Fibroblast of peridontal ligament (primary cell): Measurements from ENCODE around the gene KCNIP1.
"Not testable (repeated sequence)": the region's sequence is repeated elsewhere in the genome, so short reads cannot be mapped to it uniquely, and the experiment has no call there.

ENCODE experiments used
- DNase-seq: peaks from one replicate; pipeline ENCODE4 v3.0.0-alpha.2; 2010; ENCODE audit errors: extremely low read depth

The KCNIP1 gene

DNA sequence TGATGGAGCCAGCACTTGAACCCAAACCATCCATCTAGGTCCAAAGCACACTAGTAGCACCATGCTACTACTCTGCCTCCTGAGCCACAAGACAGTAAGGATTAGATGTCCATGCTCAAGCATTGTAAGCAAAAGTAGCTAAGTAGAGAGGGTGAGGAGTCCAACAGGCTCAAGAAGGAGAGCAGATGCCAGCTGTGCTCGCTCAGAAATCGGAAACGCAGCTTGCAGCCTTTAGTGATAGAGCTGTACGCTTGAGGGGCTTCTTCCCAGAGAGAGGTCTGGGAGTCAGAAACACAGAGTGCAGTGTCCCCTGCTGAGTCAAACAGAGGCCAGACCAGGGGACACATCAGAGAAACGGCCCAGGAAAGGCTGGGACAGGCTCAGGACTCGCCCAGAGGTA lies 247.0 kb downstream of the KCNIP1 start:
- no peak for DNase-seq

DNA sequence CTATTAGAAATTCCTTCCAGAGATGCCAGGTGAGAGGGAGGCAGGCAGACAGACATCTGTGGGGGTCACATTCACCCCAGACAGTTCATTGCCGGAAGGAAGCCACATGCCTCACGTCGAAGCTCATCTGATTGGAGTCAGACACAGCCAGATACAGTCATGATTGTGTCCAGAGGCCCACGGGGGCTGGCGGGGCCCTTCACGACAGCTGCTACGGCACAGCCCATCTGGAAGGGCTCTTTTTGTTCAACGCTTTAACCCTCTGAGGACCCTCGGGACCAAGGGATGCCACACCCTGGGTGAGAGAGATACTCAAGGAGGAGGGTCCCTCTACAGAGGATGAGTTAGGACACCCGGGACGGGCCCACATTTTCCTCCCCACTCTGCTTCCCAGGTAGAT lies 247.8 kb downstream of the KCNIP1 start:
- no peak for DNase-seq

DNA sequence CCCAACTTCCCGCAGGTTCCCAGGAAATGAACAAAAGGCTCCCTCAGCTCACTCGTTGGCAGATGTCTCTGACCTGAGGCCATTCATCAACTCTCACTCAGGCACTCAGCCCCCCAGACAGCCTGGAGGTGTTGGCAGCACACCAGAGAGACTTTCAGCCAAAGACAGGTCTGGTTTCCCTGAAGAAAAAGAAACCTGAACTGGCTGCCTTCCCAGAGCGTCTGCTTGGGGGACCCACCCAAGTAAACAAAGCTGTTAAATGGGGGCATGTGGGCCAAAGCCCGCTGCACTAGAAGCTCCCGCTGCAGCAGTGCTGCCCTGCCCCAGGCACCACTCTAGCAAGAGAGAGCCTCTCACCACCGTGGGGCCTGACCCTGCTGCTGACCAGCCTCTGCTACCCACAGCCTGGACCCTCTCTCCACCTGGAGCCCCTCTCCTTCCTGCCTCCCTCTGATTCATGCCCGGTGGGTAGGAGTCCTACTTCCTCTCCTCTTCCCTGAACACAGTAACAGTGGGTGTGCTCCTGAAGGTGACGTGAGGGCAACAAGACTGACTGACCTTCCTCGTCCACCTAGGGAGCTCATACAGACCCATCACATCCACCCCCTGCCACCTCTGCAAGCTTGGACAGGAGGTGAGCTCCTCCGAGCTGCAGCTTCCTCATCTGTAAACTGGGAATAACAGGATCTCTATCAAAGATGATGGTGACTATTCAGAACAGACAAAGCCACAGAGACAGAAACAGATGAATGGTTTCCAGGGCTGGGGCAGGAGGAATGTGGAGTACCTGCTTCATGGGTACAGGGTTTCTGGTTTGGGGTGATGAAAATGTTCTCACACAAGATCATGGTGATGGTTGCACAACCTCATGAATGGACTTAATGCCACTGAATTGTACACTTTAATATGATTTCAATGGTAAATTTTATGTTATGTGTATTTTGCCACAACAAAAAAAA lies 248.7 kb downstream of the KCNIP1 start:
- no peak for DNase-seq

DNA sequence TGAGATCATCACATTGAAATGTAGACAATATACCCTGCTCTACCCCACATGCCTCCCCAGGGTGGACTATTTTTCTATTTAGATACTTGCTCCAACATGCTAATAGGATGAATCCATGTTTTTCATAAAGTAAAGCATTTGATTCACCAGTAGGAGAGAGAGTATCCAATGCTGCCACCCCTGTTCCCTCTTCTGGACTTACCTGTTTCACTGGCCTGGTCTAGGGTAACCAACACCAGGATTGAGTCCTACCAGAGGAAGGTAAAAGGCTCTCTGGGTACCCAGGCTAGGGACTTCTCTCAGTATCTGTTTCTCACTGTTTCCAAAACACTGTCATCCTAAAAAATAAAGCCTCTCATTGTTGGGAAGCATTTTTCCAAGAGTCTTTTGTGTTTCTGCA lies 249.5 kb downstream of the KCNIP1 start:
- DNase-seq, result no peak

DNA sequence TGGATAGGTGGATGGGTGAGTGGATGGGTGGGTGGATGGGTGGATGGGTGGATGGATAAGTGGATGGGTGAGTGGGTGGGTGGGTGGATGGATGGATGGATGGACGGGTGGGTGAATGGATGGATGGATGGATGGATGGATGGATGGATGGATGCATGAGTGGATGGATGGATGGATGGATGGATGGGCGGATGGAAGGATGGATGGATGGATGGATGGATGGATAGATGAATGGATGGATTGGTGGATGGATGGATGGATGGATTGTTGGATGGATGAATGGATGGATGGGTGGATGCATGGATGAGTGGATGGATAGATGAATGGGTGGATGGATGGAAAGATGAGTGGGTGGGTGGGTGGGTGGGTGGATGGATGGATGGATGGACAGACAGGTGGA lies 250.7 kb downstream of the KCNIP1 start:
- not testable (repeated sequence) for DNase-seq

DNA sequence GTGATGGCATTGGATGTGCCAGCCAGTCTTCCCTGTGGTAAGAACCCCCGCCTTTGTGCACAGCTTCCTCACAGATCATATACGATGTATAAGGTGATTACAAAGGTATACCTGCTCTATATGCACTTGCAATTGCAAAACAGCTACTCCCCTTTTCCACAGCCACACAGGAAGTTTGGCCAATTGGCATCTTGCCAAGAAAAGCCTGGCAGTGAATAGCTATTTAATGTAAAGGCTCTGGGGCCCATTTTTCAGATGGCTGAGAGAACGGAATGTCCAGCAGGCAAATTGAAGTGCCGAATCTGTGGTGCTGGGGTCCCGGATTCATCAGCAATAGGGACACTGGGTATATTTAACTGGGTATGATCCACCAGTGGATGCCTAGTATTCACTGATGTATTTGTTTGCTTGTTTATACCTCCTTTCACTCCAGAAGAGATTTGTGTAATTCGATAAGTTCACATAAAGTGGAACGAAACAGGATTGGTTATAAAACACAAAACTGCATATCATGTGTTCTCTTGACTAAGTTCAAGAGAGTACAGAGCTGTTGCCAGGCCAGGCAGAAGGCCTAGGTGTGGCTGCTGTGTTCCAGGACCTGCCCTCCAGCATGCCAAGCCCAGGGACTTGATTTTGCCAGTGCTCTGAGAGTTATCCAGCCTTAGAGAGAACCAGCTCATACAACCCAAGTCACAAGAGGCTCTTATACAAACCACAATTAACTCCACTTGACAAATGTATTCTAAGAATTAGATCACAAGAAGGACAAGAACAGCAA lies 252.0 kb downstream of the KCNIP1 start:
- DNase-seq, result no peak

DNA sequence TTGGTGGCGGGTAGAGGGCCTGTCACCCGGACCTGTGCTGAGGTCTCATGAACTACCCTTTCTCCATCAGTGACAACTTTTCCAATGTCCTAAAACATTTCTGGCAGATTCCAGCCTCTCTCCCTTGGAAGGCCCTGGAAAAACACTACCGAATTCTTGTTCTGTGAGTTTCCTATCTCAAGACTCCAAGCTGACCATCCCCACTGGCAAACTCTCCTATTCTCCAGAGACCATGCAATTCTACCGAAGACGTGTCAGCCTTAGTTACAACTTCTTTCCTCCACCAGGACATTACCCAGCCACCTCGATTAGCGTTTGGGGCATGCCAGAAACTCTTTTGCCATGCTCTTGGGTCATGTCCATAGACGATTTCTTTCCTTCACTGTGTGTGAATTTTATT lies 252.9 kb downstream of the KCNIP1 start:
- DNase-seq, result no peak

DNA sequence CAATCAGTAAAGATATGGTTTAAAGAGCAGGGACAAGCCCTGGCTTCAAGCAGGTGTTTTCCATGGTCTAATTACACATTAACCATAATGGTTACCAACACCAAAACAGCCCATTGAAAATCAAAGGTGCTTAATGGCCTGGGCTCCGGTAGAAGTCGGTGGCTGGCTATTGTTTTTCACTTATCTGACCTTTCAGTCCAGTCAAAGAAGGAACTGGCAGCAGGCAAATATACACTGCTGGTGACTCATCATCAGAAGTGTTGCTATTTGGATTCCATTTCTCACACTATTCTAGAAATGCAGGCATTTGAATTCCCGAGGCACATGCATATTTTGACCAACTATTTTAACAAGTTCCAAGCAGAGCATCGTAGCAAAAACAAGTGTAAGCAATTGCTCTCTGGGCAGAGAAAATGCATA lies 253.4 kb downstream of the KCNIP1 start:
- DNase-seq, result peak; percentile 13

DNA sequence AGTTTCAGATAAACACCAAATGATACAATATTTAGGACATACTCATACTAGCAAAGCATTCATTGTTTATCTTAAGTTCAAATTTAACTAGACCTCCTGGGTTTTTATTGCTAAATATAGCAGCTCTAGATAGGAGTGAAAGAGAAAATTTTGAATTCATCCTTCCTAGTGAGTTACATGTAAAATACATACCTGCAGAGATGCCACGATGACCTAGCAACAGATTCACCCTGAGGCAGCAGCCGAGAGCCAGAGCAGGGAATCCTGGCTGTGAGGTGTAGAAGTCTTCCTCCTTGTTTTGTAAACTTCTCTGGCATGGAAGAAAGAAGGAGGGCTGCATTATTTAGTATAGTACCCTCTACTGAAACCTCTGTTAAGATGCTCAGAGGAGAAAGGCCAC lies 253.8 kb downstream of the KCNIP1 start:
- DNase-seq, result no peak

DNA sequence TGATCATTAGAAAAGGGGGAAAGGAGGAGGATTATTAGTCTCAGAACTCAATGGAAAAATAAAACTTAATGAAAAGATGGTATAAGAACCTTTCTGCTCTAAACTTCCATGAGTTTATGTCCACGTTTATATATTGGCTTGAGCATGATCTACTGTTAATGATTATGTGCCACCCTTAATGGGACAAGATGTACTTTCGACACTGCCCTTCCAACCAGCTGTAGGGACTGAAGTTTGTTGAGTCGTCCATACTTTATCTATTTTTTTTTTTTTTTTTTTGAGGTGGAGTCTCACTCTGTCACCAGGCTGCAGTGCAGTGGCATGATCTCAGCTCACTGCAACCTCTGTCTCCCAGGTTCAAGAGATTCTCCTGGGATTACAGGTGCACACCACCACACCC lies 254.7 kb downstream of the KCNIP1 start:
- DNase-seq, result no peak

DNA sequence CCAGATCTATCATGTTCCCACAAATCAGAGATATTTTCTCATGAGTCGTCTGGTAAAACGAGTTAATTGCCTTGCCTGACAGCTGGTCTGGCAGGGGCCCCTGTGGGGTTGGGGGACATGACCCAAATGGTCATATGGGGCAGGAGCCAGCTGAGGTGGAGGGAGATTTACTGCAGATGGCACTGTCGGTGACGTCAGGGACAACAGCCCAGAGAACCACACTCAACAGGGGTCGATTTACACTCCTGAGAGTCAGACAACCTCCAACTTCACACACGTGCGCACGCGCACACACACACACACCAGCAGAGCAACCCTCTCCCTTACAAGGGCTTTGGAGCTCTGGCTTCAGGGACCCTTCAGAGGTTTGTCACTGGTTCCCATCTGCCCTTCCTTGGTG lies 256.3 kb downstream of the KCNIP1 start:
- no peak for DNase-seq

DNA sequence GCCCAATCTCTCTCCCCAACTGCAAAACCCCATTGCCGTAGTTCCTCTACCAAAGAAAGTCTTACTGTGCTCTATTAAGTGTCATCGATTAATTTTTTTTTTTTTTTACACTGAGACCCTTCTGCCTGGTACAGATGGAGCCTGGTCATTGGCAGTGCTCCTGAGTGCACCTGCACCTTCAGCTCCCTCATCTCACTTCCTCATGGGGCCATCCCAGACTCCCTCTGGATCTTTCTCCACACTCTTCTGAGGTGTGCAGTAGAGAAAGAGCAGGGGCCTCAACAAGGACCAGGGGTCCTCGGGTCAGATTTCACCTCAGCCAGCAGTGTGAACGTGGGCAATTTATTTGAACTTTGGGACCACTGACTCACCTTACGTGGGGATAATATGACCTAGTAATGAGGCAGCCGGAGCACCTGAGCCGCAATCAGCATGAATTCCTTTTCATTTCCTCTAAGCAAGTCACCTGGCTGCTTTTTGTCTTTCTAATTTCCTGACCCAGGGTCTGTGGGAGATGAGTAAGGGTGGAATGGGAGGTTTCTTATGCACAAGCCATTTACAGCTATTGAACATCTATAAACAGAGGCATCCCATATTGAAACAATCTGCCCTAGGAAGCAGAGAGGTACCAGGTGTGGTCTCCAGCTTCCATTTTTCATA lies 257.4 kb downstream of the KCNIP1 start:
- no peak for DNase-seq

DNA sequence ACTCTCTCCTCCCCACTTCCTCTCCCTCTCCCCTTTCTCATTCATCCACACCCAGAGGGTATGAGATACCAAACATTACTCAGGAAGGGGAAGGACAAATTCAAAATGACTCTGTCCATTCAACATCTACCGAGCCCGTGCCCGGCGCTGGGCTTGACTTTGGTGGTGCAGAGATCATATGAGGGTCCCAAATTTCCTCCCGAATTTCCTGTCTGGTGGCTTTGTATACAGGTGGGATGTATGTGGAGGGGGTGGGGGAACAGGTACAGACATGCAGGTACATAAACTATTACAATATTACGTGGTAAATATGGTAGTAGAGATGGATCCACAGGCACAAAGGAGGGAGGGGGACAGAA lies 257.9 kb downstream of the KCNIP1 start:
- DNase-seq, result no peak

DNA sequence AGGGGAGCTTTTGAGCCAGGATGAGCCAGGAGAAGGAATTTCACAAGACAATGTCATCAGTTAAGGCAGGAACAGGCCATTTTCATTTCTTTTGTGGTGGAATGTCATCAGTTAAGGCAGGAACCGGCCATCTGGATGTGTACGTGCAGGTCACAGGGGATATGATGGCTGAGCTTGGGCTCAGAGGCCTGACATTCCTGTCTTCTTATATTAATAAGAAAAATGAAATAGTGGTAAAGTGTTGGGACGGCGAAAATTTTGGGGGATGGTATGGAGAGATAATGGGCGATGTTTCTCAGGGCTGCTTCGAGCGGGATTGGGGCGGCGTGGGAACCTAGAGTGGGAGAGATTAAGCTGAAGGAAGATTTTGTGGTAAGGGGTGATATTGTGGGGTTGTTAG lies 258.5 kb downstream of the KCNIP1 start:
- not testable (repeated sequence) for DNase-seq

DNA sequence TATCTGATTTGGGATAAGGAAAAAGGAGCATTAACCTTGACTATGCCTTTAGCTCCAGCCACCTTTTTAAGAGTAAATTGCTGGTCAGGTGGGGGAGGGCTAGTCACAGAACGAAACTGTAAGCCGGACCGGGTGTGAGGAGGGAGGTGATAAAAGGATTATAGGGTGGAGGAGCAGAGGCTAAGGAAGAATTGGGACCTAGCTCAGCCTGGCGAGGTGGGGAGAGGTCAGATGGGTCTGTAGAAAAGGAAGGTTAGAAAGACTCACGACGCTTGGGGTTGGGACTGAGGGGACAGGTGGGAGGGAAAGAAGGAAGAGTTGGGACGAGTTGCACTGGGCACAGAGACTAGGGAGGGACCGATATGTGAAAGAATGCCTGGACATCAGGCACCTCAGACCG lies 262.0 kb downstream of the KCNIP1 start:
- not testable (repeated sequence) for DNase-seq

DNA sequence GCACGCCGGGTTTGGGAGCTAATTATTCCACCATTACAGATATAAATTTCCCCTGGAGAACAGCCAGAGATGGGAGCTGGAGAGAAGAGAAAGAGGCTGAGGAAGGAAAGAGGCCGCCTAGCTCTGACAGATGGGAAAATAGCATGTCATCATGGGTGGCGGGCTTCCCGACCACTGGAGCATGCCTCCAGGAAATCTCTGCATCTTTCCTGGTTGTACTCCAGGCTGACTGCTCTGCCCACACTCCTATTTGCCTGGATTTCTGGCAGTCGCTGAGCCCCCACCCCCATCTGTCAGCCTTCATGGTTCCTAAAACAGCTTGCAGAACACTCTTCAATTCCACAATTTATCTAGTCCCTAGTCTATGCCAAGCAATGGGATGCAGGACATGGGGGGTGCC lies 265.4 kb downstream of the KCNIP1 start:
- DNase-seq, result no peak

DNA sequence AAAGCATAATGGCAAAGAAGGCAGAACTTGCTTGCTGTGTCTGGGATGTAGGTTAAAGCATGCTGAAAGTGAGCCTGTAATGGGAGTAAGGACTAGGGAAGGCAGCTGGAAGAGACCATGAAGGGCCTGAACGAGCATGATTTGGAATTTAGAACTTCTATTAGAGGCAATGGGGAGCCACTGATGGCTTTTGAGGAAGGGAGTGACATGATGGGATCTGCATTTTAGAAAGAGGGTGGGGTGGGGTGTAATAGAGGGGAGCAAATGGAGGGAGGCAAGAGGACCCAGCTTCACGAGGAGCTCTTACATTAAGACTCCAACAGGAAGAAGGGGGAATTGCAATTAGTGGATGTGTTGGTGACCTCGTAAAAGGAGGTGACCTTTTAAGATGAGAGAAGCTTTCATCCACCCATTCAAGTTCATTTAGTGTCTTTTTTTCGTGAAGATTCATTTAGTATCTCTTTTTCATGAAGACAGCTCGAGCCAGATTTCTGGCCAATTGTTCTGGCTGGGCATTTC lies 266.1 kb downstream of the KCNIP1 start:
- no peak for DNase-seq

DNA sequence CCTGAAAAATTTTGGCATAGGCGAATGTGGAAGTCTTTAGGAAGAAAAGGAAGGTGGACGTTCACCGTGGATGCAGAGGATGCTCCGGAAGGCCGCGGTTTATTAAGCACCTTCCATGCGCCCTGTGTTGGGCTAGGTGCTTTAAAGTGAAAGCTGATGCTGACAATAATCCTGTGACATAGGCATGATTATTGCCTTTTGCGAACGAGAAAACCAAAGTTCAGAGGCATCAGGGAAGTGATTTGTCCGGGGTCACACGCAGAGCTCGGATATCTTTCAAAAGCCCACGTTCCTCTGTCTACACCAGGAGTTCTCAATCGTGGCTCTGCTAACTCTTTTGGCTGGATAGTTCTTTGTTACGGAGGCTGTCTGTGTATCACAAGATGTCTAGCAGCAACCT lies 267.7 kb downstream of the KCNIP1 start:
- no peak for DNase-seq

DNA sequence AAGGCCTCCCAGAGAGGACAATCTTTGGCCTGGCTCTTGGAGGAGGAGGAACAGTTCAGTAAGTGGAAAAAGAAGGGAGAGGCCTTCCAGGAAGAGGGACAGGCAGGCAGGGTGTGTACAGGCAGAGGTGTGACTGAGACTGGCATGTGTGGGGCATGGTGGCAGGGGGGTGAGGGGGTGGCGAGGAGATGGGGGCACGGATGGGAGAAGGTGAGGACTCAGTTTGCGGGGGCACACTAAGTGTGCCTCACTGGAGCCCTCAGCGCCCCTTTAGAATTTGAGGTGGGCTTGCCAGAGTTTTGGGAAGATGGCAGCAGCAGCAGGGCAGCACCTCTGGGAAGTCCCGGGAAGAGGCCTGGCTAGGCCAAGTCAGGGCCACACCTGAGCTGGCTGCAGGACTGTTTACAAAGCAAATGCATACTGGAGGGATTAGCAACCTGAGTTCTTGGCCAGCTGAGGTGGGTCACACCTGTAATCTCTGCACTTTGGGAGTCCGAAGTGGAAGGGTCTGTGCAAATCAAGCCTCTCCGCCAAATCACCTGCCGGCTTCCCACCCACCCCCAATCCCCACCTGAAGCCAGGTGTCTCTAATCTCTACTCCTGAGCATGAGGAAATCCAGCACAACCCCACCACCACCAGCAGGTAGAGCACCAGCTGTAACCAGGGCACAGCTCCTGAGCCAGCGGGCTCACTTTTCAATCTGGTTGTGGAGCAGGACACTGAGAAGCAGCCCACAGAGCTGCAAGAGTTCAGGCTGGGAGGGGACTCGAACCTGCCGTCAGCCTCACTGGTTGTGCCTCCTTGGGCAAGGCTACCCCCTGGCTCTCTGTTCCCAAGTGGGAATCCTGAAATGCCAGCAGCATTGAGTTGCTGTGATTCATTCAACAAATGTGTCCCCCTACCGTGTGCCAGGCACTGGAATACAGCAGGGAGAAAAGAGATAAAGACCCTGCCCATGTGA lies 269.5 kb downstream of the KCNIP1 start:
- no peak for DNase-seq

DNA sequence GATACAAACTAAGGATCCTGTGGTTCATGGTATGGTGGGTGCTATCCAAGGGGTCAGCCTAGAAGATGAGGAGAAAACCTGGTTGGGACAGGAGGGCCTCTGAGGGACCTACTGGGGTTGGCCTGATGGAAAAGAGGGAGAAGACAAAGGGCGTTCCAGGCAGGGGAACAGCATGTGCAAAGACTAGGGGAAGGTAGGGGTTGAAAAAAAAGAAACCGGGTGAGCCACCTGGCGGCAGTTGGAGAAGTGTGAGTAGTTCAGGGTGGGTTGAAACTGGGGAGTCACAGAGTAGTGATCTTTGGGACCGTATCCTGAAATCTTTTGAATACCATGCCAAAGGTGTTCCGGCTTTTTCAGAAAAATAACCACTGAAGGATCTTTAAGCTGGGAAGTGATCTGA lies 271.0 kb downstream of the KCNIP1 start:
- DNase-seq, result no peak

DNA sequence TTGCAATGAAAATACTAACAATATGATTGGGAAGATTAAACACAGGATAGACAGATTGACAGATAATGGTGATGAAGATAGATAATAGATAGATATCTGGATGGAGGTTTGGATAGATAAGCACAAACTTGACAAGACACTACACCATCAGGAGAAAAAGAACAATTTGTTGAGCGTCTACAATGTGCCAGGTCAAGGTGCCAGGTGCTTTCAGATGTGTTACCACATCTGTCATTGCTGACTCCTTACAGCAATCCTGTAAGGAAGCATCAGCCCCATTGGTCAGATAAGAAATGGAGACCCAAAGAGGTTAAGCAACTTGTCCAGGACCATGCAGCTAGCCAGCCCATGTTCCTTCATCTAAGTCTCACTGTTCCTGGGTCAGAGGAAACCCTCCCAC lies 278.1 kb downstream of the KCNIP1 start:
- DNase-seq, result no peak
